K562 (cell line): ENCODE data around the gene SC5D. TPM values are rescaled to one million over a fixed set of nuclear protein-coding genes. Genes with fewer than 3 reads are reported as not detected.

ENCODE experiments used
- BCL6 ChIP-seq: fragments of 250-450 bp; sonication (Bioruptor Pico); IDR thresholded peaks from 2 replicates; pipeline ENCODE4 v1.4.0; 2020
- CBX5 ChIP-seq: IDR thresholded peaks from 2 replicates; pipeline ENCODE4 v1.6.1; 2014; ENCODE audit warnings: low read depth, borderline replicate concordance
- COPS2 ChIP-seq: fragments of 450-650 bp; conservative IDR thresholded peaks from 2 replicates; pipeline ENCODE4 v1.6.1; 2016; ENCODE audit warnings: mild to moderate bottlenecking, moderate library complexity
- CREBBP ChIP-seq: IDR thresholded peaks from one replicate; pipeline ENCODE4 v1.6.1; 2012; ENCODE audit warnings: low read depth, mild to moderate bottlenecking, control low read depth, inconsistent platforms, low read length
- CREM ChIP-seq: IDR thresholded peaks from 2 replicates; pipeline ENCODE4 v1.6.1; 2014; ENCODE audit warnings: antibody characterized with exemption, low read depth
- CSDE1 ChIP-seq, 2 experiments: fragments of 450-650 bp; IDR thresholded peaks; 2 replicates each; pipeline ENCODE4 v1.6.1; 2016; ENCODE audit warnings: mild to moderate bottlenecking in 1 of 2
- ESRRA ChIP-seq: fragments of 450-650 bp; IDR thresholded peaks from 2 replicates; pipeline ENCODE4 v1.6.1; 2014; ENCODE audit warnings: low read depth, mild to moderate bottlenecking, moderate library complexity, borderline replicate concordance
- HOMEZ ChIP-seq: fragments of 250-450 bp; sonication (Bioruptor Pico); IDR thresholded peaks from 2 replicates; pipeline ENCODE4 v1.4.0; 2020; ENCODE audit warnings: mild to moderate bottlenecking, moderate library complexity
- JUND ChIP-seq, 2 experiments: IDR thresholded peaks; 2 replicates in 1 of 2; 3 replicates in 1 of 2; pipeline ENCODE4 v1.6.1; 2011; ENCODE audit warnings: borderline replicate concordance in 2 of 2, low read depth in 2 of 2, low read length in 2 of 2, improper control_type of control experiment in 1 of 2, missing biosample characterization in 1 of 2, missing genetic modification characterization in 1 of 2, missing genetic modification reagents in 1 of 2
- MAFF ChIP-seq: IDR thresholded peaks from 2 replicates; pipeline ENCODE4 v1.6.1; 2012; ENCODE audit warnings: low read length, improper control_type of control experiment
- MCM2 ChIP-seq: fragments of 450-650 bp; IDR thresholded peaks from 2 replicates; pipeline ENCODE4 v1.6.1; 2017; ENCODE audit warnings: low read depth, mild to moderate bottlenecking
- MTA2 ChIP-seq: fragments of 450-650 bp; IDR thresholded peaks from 2 replicates; pipeline ENCODE4 v1.6.1; 2016; ENCODE audit warnings: low read depth
- MYC ChIP-seq, 2 experiments: fragments of 250-450 bp in 1 of 2; sonication (Bioruptor Pico) in 1 of 2; IDR thresholded peaks; 2 replicates each; pipeline versions ENCODE4 v1.5.1 to v1.6.1; 2012 to 2021; ENCODE audit warnings: low read depth in 2 of 2, borderline replicate concordance in 1 of 2, improper control_type of control experiment in 1 of 2, low read length in 1 of 2, mild to moderate bottlenecking in 1 of 2, moderate library complexity in 1 of 2
- PHF21A ChIP-seq: fragments of 450-650 bp; IDR thresholded peaks from 2 replicates; pipeline ENCODE4 v1.6.1; 2017; ENCODE audit warnings: low read depth, borderline replicate concordance
- PTRF ChIP-seq: fragments of 450-650 bp; IDR thresholded peaks from 2 replicates; pipeline ENCODE4 v1.6.1; 2016; ENCODE audit warnings: mild to moderate bottlenecking, missing genetic modification characterization, missing compliant biosample characterization
- RBM34 ChIP-seq: fragments of 200-400 bp; formaldehyde crosslinking; IDR thresholded peaks from 2 replicates; pipeline ENCODE4 v1.6.1; 2018; ENCODE audit warnings: low read length, borderline replicate concordance; ENCODE audit not compliant: insufficient read depth
- SAP30 ChIP-seq: fragments of 200-600 bp; sonication (generic); IDR thresholded peaks from 2 replicates; pipeline ENCODE4 v1.6.1; 2012; ENCODE audit warnings: borderline replicate concordance, low read depth, mild to moderate bottlenecking, moderate library complexity, low read length, control low read depth, inconsistent platforms; ENCODE audit not compliant: insufficient read depth, poor library complexity, severe bottlenecking
- SNIP1 ChIP-seq: fragments of 450-650 bp; IDR thresholded peaks from 2 replicates; pipeline ENCODE4 v1.7.1; 2017; ENCODE audit warnings: low read depth, mild to moderate bottlenecking
- STAG1 ChIP-seq: sonication (generic); formaldehyde crosslinking; IDR thresholded peaks from 2 replicates; pipeline ENCODE4 v1.5.0; 2020; ENCODE audit warnings: missing genetic modification reagents, borderline replicate concordance
- ZNF253 ChIP-seq: fragments of 250-450 bp; sonication (Bioruptor Pico); conservative IDR thresholded peaks from 2 replicates; pipeline ENCODE4 v1.6.1; 2021; ENCODE audit warnings: mild to moderate bottlenecking
- ZNF584 ChIP-seq: fragments of 200-800 bp; sonication (Bioruptor generic); IDR thresholded peaks from 2 replicates; pipeline ENCODE4 v1.6.1; 2016; ENCODE audit warnings: low read depth, mild to moderate bottlenecking, missing genetic modification characterization, missing compliant biosample characterization
- ZNF766 ChIP-seq: fragments of 200-800 bp; sonication (Bioruptor generic); conservative IDR thresholded peaks from 2 replicates; pipeline ENCODE4 v1.6.1; 2016; ENCODE audit warnings: missing genetic modification characterization, missing compliant biosample characterization
- polyA plus RNA-seq, 8 experiments: library from polyadenylated mRNA; depleted of rRNA in 4 of 8; stranded (reverse) in 5 of 8; unstranded in 3 of 8; fragments of >200 nt; fragmentation: Nextera tagmentation in 2 of 8; fragmentation: Illumina TruSeq in 1 of 8; extraction: Ambion mirVana in 2 of 8; extraction: Trizol in 1 of 8; gene quantifications; 2 replicates each; pipeline versions ENCODE4 v1.2.1 to v1.2.3, GENCODE V29; 2011 to 2014; ENCODE audit warnings: inconsistent platforms in 1 of 8, missing spikeins in 1 of 8
- total RNA-seq, 7 experiments: library from RNA; depleted of rRNA in 6 of 7; stranded (reverse); fragments of >200 nt in 6 of 7; fragmentation: Illumina TruSeq in 2 of 7; extraction: Trizol in 2 of 7; gene quantifications; 2 replicates each; pipeline versions ENCODE4 v1.2.1 to v1.2.3, GENCODE V29; 2011 to 2021; ENCODE audit warnings: low replicate concordance in 1 of 7
- TF ChIP-seq, protein P1 (sequence below), 2 experiments: fragments of 450-650 bp; conservative IDR thresholded peaks; 2 replicates each; pipeline ENCODE4 v1.6.1; 2017; ENCODE audit warnings: mild to moderate bottlenecking in 2 of 2, moderate library complexity in 2 of 2
- TF ChIP-seq, protein P2 (sequence below): fragments of 450-650 bp; formaldehyde crosslinking; conservative IDR thresholded peaks from 2 replicates; pipeline ENCODE4 v1.4.0; 2022; ENCODE audit warnings: mild to moderate bottlenecking, missing genetic modification characterization

SC5D gene
- total and polyA plus RNA-seq, 9 of the 15 experiments (the other 6 are each of a cell fraction or from before 2014, with no cell fraction given), result 7.6 to 84.0 (median 17.4) TPM

- TF ChIP-seq HOMEZ, result no peak
- peak; percentile 71; the same call in 1 of the 2 replicates for TF ChIP-seq SNIP1
- TF ChIP-seq, protein P1, sequence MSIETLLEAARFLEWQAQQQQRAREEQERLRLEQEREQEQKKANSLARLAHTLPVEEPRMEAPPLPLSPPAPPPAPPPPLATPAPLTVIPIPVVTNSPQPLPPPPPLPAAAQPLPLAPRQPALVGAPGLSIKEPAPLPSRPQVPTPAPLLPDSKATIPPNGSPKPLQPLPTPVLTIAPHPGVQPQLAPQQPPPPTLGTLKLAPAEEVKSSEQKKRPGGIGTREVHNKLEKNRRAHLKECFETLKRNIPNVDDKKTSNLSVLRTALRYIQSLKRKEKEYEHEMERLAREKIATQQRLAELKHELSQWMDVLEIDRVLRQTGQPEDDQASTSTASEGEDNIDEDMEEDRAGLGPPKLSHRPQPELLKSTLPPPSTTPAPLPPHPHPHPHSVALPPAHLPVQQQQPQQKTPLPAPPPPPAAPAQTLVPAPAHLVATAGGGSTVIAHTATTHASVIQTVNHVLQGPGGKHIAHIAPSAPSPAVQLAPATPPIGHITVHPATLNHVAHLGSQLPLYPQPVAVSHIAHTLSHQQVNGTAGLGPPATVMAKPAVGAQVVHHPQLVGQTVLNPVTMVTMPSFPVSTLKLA (conservative IDR thresholded peaks at IDR 0.05), result peak in 1 of 2 experiments; percentile 51; a peak in 1 of 4 replicates
- TF ChIP-seq ZNF584 (CRISPR knock-in tag), result peak; percentile 76; the same call in 1 of the 2 replicates
- no peak for TF ChIP-seq ZNF253 (CRISPR knock-in tag)
- no peak for TF ChIP-seq BCL6 (CRISPR knock-in tag)
- no peak for TF ChIP-seq CREBBP
- TF ChIP-seq ESRRA, result peak; percentile 32; the same call in 1 of the 2 replicates
- TF ChIP-seq ZNF766 (CRISPR knock-in tag), result peak; percentile 69; the same call in 1 of the 2 replicates
- TF ChIP-seq SAP30, result no peak
- peak; percentile 16; the same call in 1 of the 2 replicates for TF ChIP-seq MAFF
- TF ChIP-seq CSDE1 (IDR thresholded peaks at IDR 0.05), result no peak
- TF ChIP-seq MTA2, result peak; percentile 92
- no peak for TF ChIP-seq CBX5
- TF ChIP-seq MCM2, result no peak
- TF ChIP-seq COPS2, result no peak
- TF ChIP-seq RBM34, result no peak
- TF ChIP-seq CREM, result no peak
- TF ChIP-seq, protein P2, sequence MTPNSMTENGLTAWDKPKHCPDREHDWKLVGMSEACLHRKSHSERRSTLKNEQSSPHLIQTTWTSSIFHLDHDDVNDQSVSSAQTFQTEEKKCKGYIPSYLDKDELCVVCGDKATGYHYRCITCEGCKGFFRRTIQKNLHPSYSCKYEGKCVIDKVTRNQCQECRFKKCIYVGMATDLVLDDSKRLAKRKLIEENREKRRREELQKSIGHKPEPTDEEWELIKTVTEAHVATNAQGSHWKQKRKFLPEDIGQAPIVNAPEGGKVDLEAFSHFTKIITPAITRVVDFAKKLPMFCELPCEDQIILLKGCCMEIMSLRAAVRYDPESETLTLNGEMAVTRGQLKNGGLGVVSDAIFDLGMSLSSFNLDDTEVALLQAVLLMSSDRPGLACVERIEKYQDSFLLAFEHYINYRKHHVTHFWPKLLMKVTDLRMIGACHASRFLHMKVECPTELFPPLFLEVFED, result peak; percentile 94
- no peak for TF ChIP-seq STAG1
- no peak for TF ChIP-seq MYC (IDR thresholded peaks at IDR 0.05; ENCODE audit: low read depth, low read length)
- TF ChIP-seq MYC (CRISPR knock-in tag; IDR thresholded peaks at IDR 0.05; ENCODE audit: borderline replicate concordance, low read depth), result no peak
- no peak for TF ChIP-seq PHF21A
- TF ChIP-seq PTRF (tag), result no peak
- peak; percentile 34; the same call in 1 of the 2 replicates for TF ChIP-seq JUND (IDR thresholded peaks at IDR 0.05; ENCODE audit: borderline replicate concordance, low read depth, low read length)
- TF ChIP-seq JUND (tag; IDR thresholded peaks at IDR 0.05; ENCODE audit: borderline replicate concordance, low read depth, low read length), result no peak; the same call in 2 of the 3 replicates
These were observed 35.3 kb upstream of the SC5D start (continued) for GRCh38 chr11:121257289-121257688.
